NCI-H446 treated with DMSO at 0.1 percent for 48 hours (cell line): ENCODE measurements around the gene AUH.

Experiments used
- DNase-seq: peaks from one replicate; lab custom pipeline; 2025; lab: John Stamatoyannopoulos, UW

The AUH gene

GRCh38 chr9:91291866-91292265, 69.9 kb downstream of the AUH start:
- no peak for DNase-seq

GRCh38 chr9:91289244-91289643, 72.5 kb downstream of the AUH start:
- no peak for DNase-seq

GRCh38 chr9:91285729-91286353, 75.9 kb downstream of the AUH start:
- DNase-seq: no peak

GRCh38 chr9:91282292-91282691, 79.4 kb downstream of the AUH start:
- no peak for DNase-seq

GRCh38 chr9:91279296-91280204, 82.2 kb downstream of the AUH start:
- DNase-seq: no peak

GRCh38 chr9:91276513-91276912, 85.2 kb downstream of the AUH start:
- DNase-seq: no peak

- no peak for DNase-seq
These were observed 86.1 kb downstream of the AUH start for GRCh38 chr9:91275655-91276054.

GRCh38 chr9:91274949-91275492, 86.7 kb downstream of the AUH start:
- DNase-seq: no peak

- DNase-seq: no peak
These were observed 87.7 kb downstream of the AUH start for GRCh38 chr9:91273853-91274552.

GRCh38 chr9:91271156-91271555, 90.6 kb downstream of the AUH start:
- no peak for DNase-seq

- no peak for DNase-seq
These were observed 91.7 kb downstream of the AUH start for GRCh38 chr9:91269907-91270491.

- DNase-seq: no peak
These were observed 95.3 kb downstream of the AUH start for GRCh38 chr9:91266448-91266847.

- DNase-seq: no peak
These were observed 96.2 kb downstream of the AUH start for GRCh38 chr9:91265514-91265913.

GRCh38 chr9:91261417-91261816, 100.3 kb downstream of the AUH start:
- no peak for DNase-seq

- DNase-seq: no peak
These were observed 102.6 kb downstream of the AUH start for GRCh38 chr9:91259162-91259561.

GRCh38 chr9:91258451-91258850, 103.3 kb downstream of the AUH start:
- no peak for DNase-seq

- no peak for DNase-seq
These were observed 105.5 kb downstream of the AUH start for GRCh38 chr9:91256235-91256634.

GRCh38 chr9:91255327-91255726, 106.4 kb downstream of the AUH start:
- DNase-seq: no peak

- no peak for DNase-seq
These were observed 108.2 kb downstream of the AUH start for GRCh38 chr9:91253488-91253887.

- no peak for DNase-seq
These were observed 113.0 kb downstream of the AUH start for GRCh38 chr9:91248707-91249106.

GRCh38 chr9:91247278-91247677, 114.4 kb downstream of the AUH start:
- no peak for DNase-seq

GRCh38 chr9:91246846-91247245, 114.9 kb downstream of the AUH start:
- no peak for DNase-seq
